Measurements from ENCODE around the gene COPA. TPM values are rescaled to one million over a fixed set of nuclear protein-coding genes. Genes with fewer than 3 reads are reported as not detected.
"Not testable (repeated sequence)": the region's sequence is repeated elsewhere in the genome, so short reads cannot be mapped to it uniquely, and the experiment has no call there.

Gene COPA
- total RNA-seq = 149 and 151 TPM in 2 replicates
- 138 and 141 TPM in 2 replicates for polyA plus RNA-seq

- H3K9me2 ChIP-seq (replicated peaks; ENCODE audit: insufficient read depth) = no peaks in the 10 kb centered on the region
- H3K4me1 ChIP-seq (ENCODE audit: insufficient read depth) = peaks cover 12% of the 10 kb centered on the region
- H2AFZ ChIP-seq = peak within 1 kb of the TSS; percentile 91
- peak; percentile 97 for DNase-seq (ENCODE audit: low spot score)
- TF ChIP-seq CTCF (IDR thresholded peaks at IDR 0.05; ENCODE audit: poor library complexity) = no peak
- TF ChIP-seq EZH2phosphoT487 (IDR thresholded peaks at IDR 0.05; ENCODE audit: low read depth, severe bottlenecking, unreplicated experiment) = no peak
- no peak for TF ChIP-seq EZH2 (IDR thresholded peaks at IDR 0.05; ENCODE audit: borderline replicate concordance)
- H3K36me3 ChIP-seq (replicated peaks; ENCODE audit: insufficient read depth, low read depth) = no peaks in the 10 kb centered on the region
- under 1% methylated on average over 56 of the region's 58 CpGs for WGBS (ENCODE audit: low lambda C conversion rate, missing lambda C conversion rate)
- H3K27ac ChIP-seq = peak within 1 kb of the TSS; percentile 94
- no peaks in the 10 kb centered on the region for H3K9me3 ChIP-seq (ENCODE audit: low read depth)
- H3K27me3 ChIP-seq = no peaks in the 10 kb centered on the region
- peak within 1 kb of the TSS; percentile 85 for H3K4me3 ChIP-seq
- peak within 1 kb of the TSS; percentile 88 for H3K4me2 ChIP-seq
- H3K79me2 ChIP-seq = peaks cover 90% of the 10 kb centered on the region
- H4K20me1 ChIP-seq (ENCODE audit: insufficient read depth, poor library complexity, severe bottlenecking) = peaks cover 32% of the 10 kb centered on the region
Measured at GRCh38 chr1:160342953-160343869, at the start of gene COPA, which contains the start of gene NCSTN. COPA (minus strand) TSS chr1:160343250; CDS start chr1:160343170, 80 bp downstream. NCSTN (plus strand) TSS chr1:160343383; CDS start chr1:160343397, 14 bp downstream.

- 68% methylated on average over 4 of the region's 4 CpGs for WGBS (ENCODE audit: low lambda C conversion rate, missing lambda C conversion rate)
- not testable (repeated sequence) for H3K36me3 ChIP-seq (replicated peaks; ENCODE audit: insufficient read depth, low read depth); H3K4me3 ChIP-seq; H3K27me3 ChIP-seq; H3K4me1 ChIP-seq (ENCODE audit: insufficient read depth); DNase-seq (ENCODE audit: low spot score); H3K9me2 ChIP-seq (replicated peaks; ENCODE audit: insufficient read depth); H2AFZ ChIP-seq; H3K79me2 ChIP-seq; H3K9me3 ChIP-seq (ENCODE audit: low read depth); H4K20me1 ChIP-seq (ENCODE audit: insufficient read depth, poor library complexity, severe bottlenecking); H3K27ac ChIP-seq; H3K4me2 ChIP-seq
Measured at GRCh38 chr1:160388406-160388805, 45.4 kb upstream of the COPA start.

- H3K4me1 ChIP-seq (ENCODE audit: insufficient read depth); H3K79me2 ChIP-seq; H3K9me2 ChIP-seq (replicated peaks; ENCODE audit: insufficient read depth); H3K4me2 ChIP-seq; H3K27me3 ChIP-seq; DNase-seq (ENCODE audit: low spot score); H3K27ac ChIP-seq; H2AFZ ChIP-seq; H3K9me3 ChIP-seq (ENCODE audit: low read depth); H3K4me3 ChIP-seq; H3K36me3 ChIP-seq (replicated peaks; ENCODE audit: insufficient read depth, low read depth); H4K20me1 ChIP-seq (ENCODE audit: insufficient read depth, poor library complexity, severe bottlenecking): not testable (repeated sequence)
- 98% methylated on average over 2 of the region's 2 CpGs for WGBS (ENCODE audit: low lambda C conversion rate, missing lambda C conversion rate)
Measured at GRCh38 chr1:160384812-160385211, 41.8 kb upstream of the COPA start.

- H4K20me1 ChIP-seq (ENCODE audit: insufficient read depth, poor library complexity, severe bottlenecking) = no peaks in the 10 kb centered on the region
- no peaks in the 10 kb centered on the region for H3K79me2 ChIP-seq
- 67% methylated on average over 7 of the region's 7 CpGs for WGBS (ENCODE audit: low lambda C conversion rate, missing lambda C conversion rate)
- H3K9me3 ChIP-seq (ENCODE audit: low read depth) = no peaks in the 10 kb centered on the region
- no peaks in the 10 kb centered on the region for H3K4me1 ChIP-seq (ENCODE audit: insufficient read depth)
- no peak overlapping the region for H2AFZ ChIP-seq
- no peak overlapping the region for H3K27ac ChIP-seq
- H3K27me3 ChIP-seq = no peaks in the 10 kb centered on the region
- no peak overlapping the region for H3K4me2 ChIP-seq
- no peak overlapping the region for H3K4me3 ChIP-seq
- no peaks in the 10 kb centered on the region for H3K9me2 ChIP-seq (replicated peaks; ENCODE audit: insufficient read depth)
- H3K36me3 ChIP-seq (replicated peaks; ENCODE audit: insufficient read depth, low read depth) = no peaks in the 10 kb centered on the region
- TF ChIP-seq EZH2phosphoT487 (IDR thresholded peaks at IDR 0.05; ENCODE audit: low read depth, severe bottlenecking, unreplicated experiment) (no peak), CTCF (IDR thresholded peaks at IDR 0.05; ENCODE audit: poor library complexity) (no peak), EZH2 (IDR thresholded peaks at IDR 0.05; ENCODE audit: borderline replicate concordance) (no peak)
- DNase-seq (ENCODE audit: low spot score) = no peak
Measured at GRCh38 chr1:160377585-160378206, 34.6 kb upstream of the COPA start.

Measured in hepatocyte (in vitro differentiated cells).